ENCODE measurements around the gene MAN1C1.

Gene MAN1C1

GRCh38 chr1:25615172-25615541 lies 1.4 kb upstream of the MAN1C1 start:
- TF ChIP-seq CTCF (IDR thresholded peaks at IDR 0.05; ENCODE audit: insufficient read depth, low read depth, low read length, missing control alignments), result no peak
- DNase-seq (ENCODE audit: low read depth), result no peak
- no peak overlapping the region for H3K4me3 ChIP-seq (ENCODE audit: low read depth, low read length)

GRCh38 chr1:25615563-25616094 lies 962 bp upstream of the MAN1C1 start:
- TF ChIP-seq CTCF (IDR thresholded peaks at IDR 0.05; ENCODE audit: insufficient read depth, low read depth, low read length, missing control alignments), result no peak
- peak overlapping the region; percentile 48 for H3K4me3 ChIP-seq (ENCODE audit: low read depth, low read length)
- no peak for DNase-seq (ENCODE audit: low read depth)

GRCh38 chr1:25616987-25617624 lies 515 bp downstream of the MAN1C1 start:
- H3K4me3 ChIP-seq (ENCODE audit: low read depth, low read length), result peak overlapping the region; percentile 67
- DNase-seq (ENCODE audit: low read depth), result peak; percentile 42
- TF ChIP-seq CTCF (IDR thresholded peaks at IDR 0.05; ENCODE audit: insufficient read depth, low read depth, low read length, missing control alignments), result no peak

GRCh38 chr1:25617625-25618432 lies 1.2 kb downstream of the MAN1C1 start:
- peak overlapping the region; percentile 38 for H3K4me3 ChIP-seq (ENCODE audit: low read depth, low read length)
- TF ChIP-seq CTCF (IDR thresholded peaks at IDR 0.05; ENCODE audit: insufficient read depth, low read depth, low read length, missing control alignments), result no peak
- DNase-seq (ENCODE audit: low read depth), result no peak

GRCh38 chr1:25618433-25618808 lies 1.8 kb downstream of the MAN1C1 start:
- no peak for TF ChIP-seq CTCF (IDR thresholded peaks at IDR 0.05; ENCODE audit: insufficient read depth, low read depth, low read length, missing control alignments)
- H3K4me3 ChIP-seq (ENCODE audit: low read depth, low read length), result no peak overlapping the region

GRCh38 chr1:25619101-25619890 lies 2.7 kb downstream of the MAN1C1 start:
- peak; percentile 62 for TF ChIP-seq CTCF (IDR thresholded peaks at IDR 0.05; ENCODE audit: insufficient read depth, low read depth, low read length, missing control alignments)
- H3K4me3 ChIP-seq (ENCODE audit: low read depth, low read length), result no peak overlapping the region
- DNase-seq (ENCODE audit: low read depth), result peak; percentile 38

More at GRCh38 chr1:25618433-25618808, 1.8 kb downstream of the MAN1C1 start:
- DNase-seq (ENCODE audit: low read depth), result no peak

Data from GM12865 (cell line).